IMR-90 (cell line): Measurements from ENCODE around the gene HSBP1L1. TPM values are rescaled to one million over a fixed set of nuclear protein-coding genes. Genes with fewer than 3 reads are reported as not detected.
A peak's percentile ranks its signal among the peaks of the same experiment; 100 is the strongest.

Experiments used
- ATAC-seq: fragments of 200-7000 bp; cut with Tn5 transposase; 2 replicates; pipeline ENCODE4 v1.9.1; 2020; ENCODE audit warnings: low read depth, mild to moderate bottlenecking, moderate library complexity
- BruUV-seq: library from RNA; stranded (reverse); fragments of 400-500 nt; replicated peaks from 2 replicates; lab custom pipeline; 2021; lab: Mats Ljungman, UMichigan
- CTCF ChIA-PET: fragments of 300-600 bp; formaldehyde crosslinking; extraction: SDS; loops from one replicate; lab custom pipeline; 2021; ENCODE audit warnings: antibody characterized with exemption; lab: Yijun Ruan, JAX
- POLR2A ChIA-PET: fragments of 300-600 bp; sonication (Branson Sonifier 250); formaldehyde crosslinking; loops from one replicate; lab custom pipeline; 2022; ENCODE audit warnings: antibody characterized with exemption; ENCODE audit not compliant: unreplicated experiment; lab: Charles Lee
- DNase-seq: peaks from one replicate; pipeline ENCODE4 v3.0.0; 2013
- H2AFZ ChIP-seq: replicated peaks from 2 replicates; pipeline ENCODE3; 2013; ENCODE audit warnings: low read length, mild to moderate bottlenecking; ENCODE audit not compliant: poor library complexity
- H2AK5ac ChIP-seq: 2 replicates; pipeline ENCODE4 v1.6.1; 2013; ENCODE audit warnings: low read depth, low read length, inconsistent platforms
- H2AK9ac ChIP-seq: replicated peaks from 2 replicates; pipeline ENCODE3; 2013; ENCODE audit warnings: mild to moderate bottlenecking, low read depth, low read length, moderate library complexity; ENCODE audit not compliant: poor library complexity
- H2BK120ac ChIP-seq: 2 replicates; pipeline ENCODE4 v1.6.1; 2013; ENCODE audit warnings: low read depth, low read length, inconsistent platforms
- H2BK15ac ChIP-seq: 3 replicates; pipeline ENCODE4 v1.6.1; 2013; ENCODE audit warnings: low read depth, low read length, inconsistent platforms
- H2BK20ac ChIP-seq: 2 replicates; pipeline ENCODE4 v1.6.1; 2013; ENCODE audit warnings: low read depth, mild to moderate bottlenecking, inconsistent platforms, low read length, moderate library complexity
- H2BK5ac ChIP-seq: 2 replicates; pipeline ENCODE4 v1.6.1; 2013; ENCODE audit warnings: mild to moderate bottlenecking, low read depth, low read length, inconsistent platforms; ENCODE audit not compliant: poor library complexity, severe bottlenecking
- H3K14ac ChIP-seq: replicated peaks from 2 replicates; pipeline ENCODE4 v1.6.1; 2013; ENCODE audit warnings: low read depth, low read length, inconsistent platforms
- H3K18ac ChIP-seq: 2 replicates; pipeline ENCODE4 v1.6.1; 2013; ENCODE audit warnings: low read depth, low read length, control low read depth
- H3K23ac ChIP-seq: 2 replicates; pipeline ENCODE4 v1.6.1; 2013; ENCODE audit warnings: low read depth, low read length, inconsistent platforms
- H3K27ac ChIP-seq: 2 replicates; pipeline ENCODE4 v1.5.1; 2013; ENCODE audit warnings: mild to moderate bottlenecking, control low read depth, low read length; ENCODE audit not compliant: insufficient read depth
- H3K27me3 ChIP-seq: 2 replicates; pipeline ENCODE4 v1.6.1; 2013; ENCODE audit warnings: low read length; ENCODE audit not compliant: control insufficient read depth, insufficient read depth
- H3K36me3 ChIP-seq: 2 replicates; pipeline ENCODE4 v1.6.1; 2013; ENCODE audit warnings: low read length, mixed read lengths; ENCODE audit not compliant: control insufficient read depth, insufficient read depth
- H3K4ac ChIP-seq: 2 replicates; pipeline ENCODE4 v1.6.1; 2013; ENCODE audit warnings: low read depth, low read length, inconsistent platforms
- H3K4me1 ChIP-seq: 2 replicates; pipeline ENCODE4 v1.6.1; 2013; ENCODE audit warnings: low read length, mixed read lengths; ENCODE audit not compliant: control insufficient read depth, insufficient read depth
- H3K4me2 ChIP-seq: 2 replicates; pipeline ENCODE4 v1.6.1; 2013; ENCODE audit warnings: low read depth, mild to moderate bottlenecking, control low read depth, low read length, moderate library complexity
- H3K4me3 ChIP-seq: 2 replicates; pipeline ENCODE4 v1.5.1; 2013; ENCODE audit warnings: low read depth, mild to moderate bottlenecking, control low read depth, low read length, moderate library complexity; ENCODE audit not compliant: insufficient read depth
- H3K56ac ChIP-seq: 2 replicates; pipeline ENCODE4 v1.6.1; 2013; ENCODE audit warnings: low read length, inconsistent platforms; ENCODE audit not compliant: insufficient read depth; ENCODE audit errors: extremely low read depth
- H3K79me1 ChIP-seq, 2 experiments: 2 replicates each; pipeline ENCODE4 v1.6.1; 2013; ENCODE audit warnings: low read length in 2 of 2, inconsistent platforms in 1 of 2, low read depth in 1 of 2
- H3K9ac ChIP-seq: 2 replicates; pipeline ENCODE4 v1.6.1; 2013; ENCODE audit warnings: low read depth, low read length, control low read depth
- H3K9me1 ChIP-seq: 2 replicates; pipeline ENCODE4 v1.6.1; 2013; ENCODE audit warnings: low read length, inconsistent platforms; ENCODE audit not compliant: insufficient read depth
- H3K9me3 ChIP-seq: 2 replicates; pipeline ENCODE4 v1.6.1; 2013; ENCODE audit warnings: low read length; ENCODE audit not compliant: control insufficient read depth, insufficient read depth
- H4K20me1 ChIP-seq: 2 replicates; pipeline ENCODE4 v1.6.1; 2013; ENCODE audit warnings: low read length, inconsistent platforms; ENCODE audit not compliant: insufficient read depth
- H4K5ac ChIP-seq: 2 replicates; pipeline ENCODE4 v1.6.1; 2013; ENCODE audit warnings: mild to moderate bottlenecking, low read depth, low read length, control low read depth
- H4K8ac ChIP-seq, 2 experiments: 2 replicates each; pipeline ENCODE4 v1.6.1; 2013; ENCODE audit warnings: low read depth in 2 of 2, low read length in 2 of 2, control low read depth in 1 of 2, inconsistent platforms in 1 of 2
- H4K91ac ChIP-seq: 2 replicates; pipeline ENCODE4 v1.6.1; 2013; ENCODE audit warnings: low read depth, low read length, inconsistent platforms; ENCODE audit not compliant: insufficient read depth
- MXI1 ChIP-seq: IDR thresholded peaks from 2 replicates; pipeline ENCODE4 v1.6.1; 2012; ENCODE audit warnings: low read depth, mild to moderate bottlenecking, low read length, moderate library complexity, borderline replicate concordance
- WGBS, 2 experiments: methylation state at CpG; one replicate each; pipeline versions ENCODE4 v1.1.5 to v1.1.7; 2013; ENCODE audit warnings: missing lambda C conversion rate in 2 of 2; ENCODE audit not compliant: insufficient read length in 1 of 2; ENCODE audit errors: extremely low coverage in 2 of 2; 5-methylcytosine and 5-hydroxymethylcytosine counted together
- dilution Hi-C: fragments of 300-500 bp; cut with HindIII; formaldehyde crosslinking; loops from one replicate; pipeline ENCODE4 v1.14.3; 2018; ENCODE audit warnings: low sequenced_read_pairs; ENCODE audit not compliant: unreplicated experiment
- in situ Hi-C: fragments of 300-500 bp; cut with MboI; formaldehyde crosslinking; loops from 3 replicates; pipeline ENCODE4 v1.14.3; 2019; ENCODE audit warnings: low sequenced_read_pairs, inconsistent platforms, mixed read lengths
- intact Hi-C: fragments of 100-400 bp; cut with micrococcal nuclease; formaldehyde crosslinking; loops from 2 replicates; pipeline ENCODE4 v1.10.0; 2022
- polyA plus RNA-seq, 3 experiments: library from polyadenylated mRNA; depleted of rRNA; stranded (reverse); fragments of >200 nt; gene quantifications; 2 replicates each; pipeline ENCODE4 v1.2.3, GENCODE V29; 2012; ENCODE audit warnings: low replicate concordance in 1 of 3
- total RNA-seq: library from RNA; depleted of rRNA; stranded (reverse); fragments of >200 nt; gene quantifications from 2 replicates; pipeline ENCODE4 v1.2.3, GENCODE V29; 2012
- TF ChIP-seq, protein P1 (sequence below): conservative IDR thresholded peaks from 2 replicates; pipeline ENCODE4 v1.5.1; 2012; ENCODE audit warnings: mild to moderate bottlenecking, low read depth, low read length, improper control_type of control experiment

HSBP1L1 gene
- total and polyA plus RNA-seq, 2 of the 4 experiments (the other 2 are of a cell fraction): 8.6 to 18.0 TPM

DNA sequence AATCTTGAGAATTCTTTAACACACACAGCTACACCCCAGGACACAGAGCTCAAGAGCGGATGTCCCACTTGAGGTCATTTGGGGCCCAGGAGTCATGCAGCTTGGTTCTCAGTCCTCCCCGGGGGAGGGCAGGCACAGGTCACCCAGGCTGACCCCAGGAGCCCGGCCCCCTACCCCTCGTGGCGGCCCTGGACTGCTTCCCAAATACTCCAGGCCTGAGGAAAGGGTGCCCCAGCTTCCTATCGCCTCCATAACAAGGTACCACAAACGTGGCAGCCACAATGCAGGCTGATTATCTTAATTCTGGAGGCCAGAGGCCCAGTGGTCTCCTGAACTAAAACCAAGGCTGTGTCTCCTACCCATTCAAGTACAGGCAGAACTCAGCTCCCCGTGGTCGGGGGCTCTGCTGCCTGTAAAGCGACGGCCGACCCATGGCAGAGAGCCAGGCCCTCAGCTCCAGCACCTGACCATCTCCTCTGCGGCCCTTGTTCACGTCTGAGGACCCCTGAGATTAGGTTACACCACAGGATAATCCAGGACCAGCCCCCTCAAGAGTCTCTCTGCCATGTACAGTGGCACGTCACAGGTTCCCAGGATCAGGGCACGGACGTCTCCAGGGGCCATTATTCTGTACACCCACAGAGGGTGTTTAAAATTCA, 23.5 kb upstream of the HSBP1L1 start:
- H3K9ac ChIP-seq: no peak overlapping the region
- DNase-seq (no peak), ATAC-seq (no peak)
- H3K56ac ChIP-seq: no peak overlapping the region
- no peak overlapping the region for H2BK15ac ChIP-seq
- no peak overlapping the region for H2BK5ac ChIP-seq
- CTCF ChIA-PET: no interaction called here
- H2AK9ac ChIP-seq: peak overlapping the region; percentile 13
- H4K5ac ChIP-seq: no peak overlapping the region
- H3K18ac ChIP-seq: no peak overlapping the region
- H3K9me3 ChIP-seq: no peaks in the 10 kb centered on the region
- no peak overlapping the region for H3K4ac ChIP-seq
- no peak overlapping the region for H3K23ac ChIP-seq
- H3K4me2 ChIP-seq: no peak overlapping the region
- POLR2A ChIA-PET: no interaction called here
- H3K36me3 ChIP-seq: peaks cover 51% of the 10 kb centered on the region
- H3K4me1 ChIP-seq: peaks cover 2% of the 10 kb centered on the region; the same call in 1 of the 2 replicates
- peaks cover 6% of the 10 kb centered on the region; the same call in 1 of the 2 replicates for H3K9me1 ChIP-seq
- TF ChIP-seq, protein P1, sequence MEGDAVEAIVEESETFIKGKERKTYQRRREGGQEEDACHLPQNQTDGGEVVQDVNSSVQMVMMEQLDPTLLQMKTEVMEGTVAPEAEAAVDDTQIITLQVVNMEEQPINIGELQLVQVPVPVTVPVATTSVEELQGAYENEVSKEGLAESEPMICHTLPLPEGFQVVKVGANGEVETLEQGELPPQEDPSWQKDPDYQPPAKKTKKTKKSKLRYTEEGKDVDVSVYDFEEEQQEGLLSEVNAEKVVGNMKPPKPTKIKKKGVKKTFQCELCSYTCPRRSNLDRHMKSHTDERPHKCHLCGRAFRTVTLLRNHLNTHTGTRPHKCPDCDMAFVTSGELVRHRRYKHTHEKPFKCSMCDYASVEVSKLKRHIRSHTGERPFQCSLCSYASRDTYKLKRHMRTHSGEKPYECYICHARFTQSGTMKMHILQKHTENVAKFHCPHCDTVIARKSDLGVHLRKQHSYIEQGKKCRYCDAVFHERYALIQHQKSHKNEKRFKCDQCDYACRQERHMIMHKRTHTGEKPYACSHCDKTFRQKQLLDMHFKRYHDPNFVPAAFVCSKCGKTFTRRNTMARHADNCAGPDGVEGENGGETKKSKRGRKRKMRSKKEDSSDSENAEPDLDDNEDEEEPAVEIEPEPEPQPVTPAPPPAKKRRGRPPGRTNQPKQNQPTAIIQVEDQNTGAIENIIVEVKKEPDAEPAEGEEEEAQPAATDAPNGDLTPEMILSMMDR: no peak
- TF ChIP-seq MXI1: no peak
- H3K14ac ChIP-seq: no peak overlapping the region
- no peak overlapping the region for H2BK20ac ChIP-seq
- H4K8ac ChIP-seq: no peak overlapping the region
- in situ Hi-C loops (no loop called here), intact Hi-C loops (no loop called here), dilution Hi-C loops (no loop called here)
- peaks cover 71% of the 10 kb centered on the region for H4K20me1 ChIP-seq
- no peaks in the 10 kb centered on the region for H3K27me3 ChIP-seq
- BruUV-seq: no TSS peak
- H2AFZ ChIP-seq: no peak overlapping the region
- no peak overlapping the region for H2AK5ac ChIP-seq
- H2BK120ac ChIP-seq: no peak overlapping the region
- H4K91ac ChIP-seq: no peak overlapping the region
- WGBS, 2 experiments: 96% methylated on average over 9 of the region's 17 CpGs; no CpG with 5 or more reads in 1 of the 2 experiments
- no peak overlapping the region for H3K4me3 ChIP-seq
- no peak overlapping the region for H3K27ac ChIP-seq
- H3K79me1 ChIP-seq: peaks cover 17 to 86% of the 10 kb centered on the region in 2 experiments
